SK-N-SH (cell line): ENCODE results near the gene IDUA. TPM values are rescaled to one million over a fixed set of nuclear protein-coding genes. Genes with fewer than 3 reads are reported as not detected.

Experiments
- CTCF ChIA-PET: fragments of 300-600, 350-600 bp; formaldehyde crosslinking; extraction: SDS; loops from one replicate; lab custom pipeline; 2021; lab: Yijun Ruan, JAX
- POLR2A ChIA-PET: fragments of 350-600 bp; sonication (Branson Sonifier 250); formaldehyde crosslinking; extraction: SDS; loops from one replicate; lab custom pipeline; 2020; ENCODE audit warnings: antibody characterized with exemption, inconsistent platforms; lab: Yijun Ruan, JAX
- DNase-seq: peaks from one replicate; pipeline ENCODE4 v3.0.0; 2012
- H2AFZ ChIP-seq: fragments of 200-600 bp; sonication (generic); 2 replicates; pipeline ENCODE4 v1.8.1; 2016; ENCODE audit warnings: antibody characterized with exemption, mild to moderate bottlenecking, low read depth
- H3F3A ChIP-seq: fragments of 200-600 bp; sonication (generic); replicated peaks from 2 replicates; pipeline ENCODE3; 2016; ENCODE audit warnings: antibody characterized with exemption, mild to moderate bottlenecking; ENCODE audit not compliant: insufficient read depth
- H3K27ac ChIP-seq, 2 experiments: fragments of 200-500 bp in 1 of 2; fragments of 200-600 bp in 1 of 2; sonication (Bioruptor generic) in 1 of 2; sonication (generic), shearing (Covaris generic) in 1 of 2; 2 replicates each; pipeline versions ENCODE4 v1.5.1 to v1.6.1; 2014 to 2016; ENCODE audit warnings: low read depth in 2 of 2, inconsistent platforms in 1 of 2, low read length in 1 of 2, mild to moderate bottlenecking in 1 of 2, mixed read lengths in 1 of 2
- H3K27me3 ChIP-seq: fragments of 200-600 bp; sonication (generic), shearing (Covaris generic); 2 replicates; pipeline ENCODE4 v1.6.1; 2016; ENCODE audit warnings: mixed run types; ENCODE audit not compliant: insufficient read depth
- H3K36me3 ChIP-seq, 2 experiments: fragments of 200-500 bp in 1 of 2; fragments of 200-600 bp in 1 of 2; sonication (Bioruptor generic) in 1 of 2; sonication (generic) in 1 of 2; replicated peaks in 1 of 2; 2 replicates each; pipeline versions ENCODE3 to v1.5.1; 2014 to 2016; ENCODE audit warnings: low read length in 1 of 2, mild to moderate bottlenecking in 1 of 2; ENCODE audit not compliant: insufficient read depth in 2 of 2, control insufficient read depth in 1 of 2
- H3K4me1 ChIP-seq, 2 experiments: fragments of 200-500 bp in 1 of 2; fragments of 200-600 bp in 1 of 2; sonication (Bioruptor generic) in 1 of 2; sonication (generic), shearing (Covaris generic) in 1 of 2; 2 replicates each; pipeline versions ENCODE4 v1.5.1 to v1.6.1; 2014 to 2016; ENCODE audit warnings: low read depth in 1 of 2, low read length in 1 of 2, mixed run types in 1 of 2; ENCODE audit not compliant: insufficient read depth in 2 of 2, control insufficient read depth in 1 of 2
- H3K4me2 ChIP-seq: fragments of 200-600 bp; sonication (generic), shearing (Covaris generic); 2 replicates; pipeline ENCODE4 v1.6.1; 2017; ENCODE audit warnings: mixed run types
- H3K4me3 ChIP-seq, 2 experiments: fragments of 200-500 bp in 1 of 2; fragments of 200-600 bp in 1 of 2; sonication (Bioruptor generic) in 1 of 2; sonication (generic), shearing (Covaris generic) in 1 of 2; 2 replicates each; pipeline versions ENCODE4 v1.5.1 to v1.8.1; 2014 to 2016; ENCODE audit warnings: low read depth in 2 of 2, inconsistent platforms in 1 of 2, low read length in 1 of 2, mild to moderate bottlenecking in 1 of 2, mixed read lengths in 1 of 2, moderate library complexity in 1 of 2
- H3K79me2 ChIP-seq: fragments of 200-600 bp; sonication (generic); 2 replicates; pipeline ENCODE4 v1.8.1; 2017; ENCODE audit warnings: mild to moderate bottlenecking; ENCODE audit not compliant: insufficient read depth
- H3K9ac ChIP-seq: fragments of 200-600 bp; sonication (generic); 2 replicates; pipeline ENCODE4 v1.6.1; 2017; ENCODE audit warnings: mixed run types
- H3K9me2 ChIP-seq: fragments of 200-600 bp; sonication (generic); 2 replicates; pipeline ENCODE4 v1.6.1; 2017; ENCODE audit warnings: mixed run types
- H3K9me3 ChIP-seq: fragments of 200-600 bp; sonication (generic); 2 replicates; pipeline ENCODE4 v1.6.1; 2017; ENCODE audit warnings: mixed run types, mild to moderate bottlenecking, moderate library complexity
- H4K20me1 ChIP-seq: fragments of 200-600 bp; sonication (generic); 2 replicates; pipeline ENCODE4 v1.6.1; 2017; ENCODE audit warnings: mild to moderate bottlenecking, mixed run types; ENCODE audit not compliant: insufficient read depth
- EP300 ChIP-seq, 2 experiments: IDR thresholded peaks; 2 replicates each; pipeline versions ENCODE4 v1.4.0 to v1.6.1; 2012; ENCODE audit warnings: borderline replicate concordance in 1 of 2, low read depth in 1 of 2, low read length in 1 of 2
- EZH2phosphoT487 ChIP-seq: fragments of 200-600 bp; sonication (generic); IDR thresholded peaks from 2 replicates; pipeline ENCODE4 v1.6.1; 2017; ENCODE audit warnings: low read depth, mixed run types, mild to moderate bottlenecking, antibody characterized with exemption, moderate library complexity, borderline replicate concordance
- FOXJ3 ChIP-seq: sonication (generic); formaldehyde crosslinking; IDR thresholded peaks from 2 replicates; pipeline ENCODE4 v1.5.1; 2020; ENCODE audit warnings: mild to moderate bottlenecking, missing genetic modification reagents
- FOXM1 ChIP-seq: IDR thresholded peaks from 2 replicates; pipeline ENCODE4 v1.4.0; 2012; ENCODE audit warnings: low read depth, mild to moderate bottlenecking
- GATA2 ChIP-seq: sonication (generic); formaldehyde crosslinking; IDR thresholded peaks from 2 replicates; pipeline ENCODE4 v1.5.0; 2020; ENCODE audit warnings: mild to moderate bottlenecking, missing genetic modification reagents
- IRF3 ChIP-seq: fragments of 150-350 bp; IDR thresholded peaks from 2 replicates; pipeline ENCODE4 v1.6.1; 2016; ENCODE audit warnings: mild to moderate bottlenecking, low read depth, low read length
- MEF2A ChIP-seq: IDR thresholded peaks from 2 replicates; pipeline ENCODE4 v1.4.0; 2012; ENCODE audit warnings: low read depth, borderline replicate concordance
- MXI1 ChIP-seq: IDR thresholded peaks from 2 replicates; pipeline ENCODE4 v1.6.1; 2012; ENCODE audit warnings: mild to moderate bottlenecking, low read depth, low read length, improper control_type of control experiment
- POLR2AphosphoS5 ChIP-seq: IDR thresholded peaks from 2 replicates; pipeline ENCODE4 v1.6.1; 2012; ENCODE audit warnings: low read depth, low read length
- RFX5 ChIP-seq: IDR thresholded peaks from 2 replicates; pipeline ENCODE4 v1.6.1; 2012; ENCODE audit warnings: mild to moderate bottlenecking, improper control_type of control experiment, low read length
- RXRA ChIP-seq: IDR thresholded peaks from 2 replicates; pipeline ENCODE4 v1.4.0; 2012; ENCODE audit warnings: low read depth, mild to moderate bottlenecking, borderline replicate concordance
- SIN3A ChIP-seq: IDR thresholded peaks from 2 replicates; pipeline ENCODE4 v1.6.1; 2012; ENCODE audit warnings: low read depth, mild to moderate bottlenecking, low read length, moderate library complexity, borderline replicate concordance
- WGBS: methylation state at CpG from one replicate; pipeline ENCODE4 v1.1.6; 2017; ENCODE audit warnings: low lambda C conversion rate; 5-methylcytosine and 5-hydroxymethylcytosine counted together
- polyA plus RNA-seq, 3 experiments: library from polyadenylated mRNA; depleted of rRNA; stranded (reverse); fragments of >200 nt; gene quantifications; 2 replicates each; pipeline ENCODE4 v1.2.3, GENCODE V29; 2012
- TF ChIP-seq, protein P1 (sequence below): IDR thresholded peaks from 2 replicates; pipeline ENCODE4 v1.6.1; 2012; ENCODE audit warnings: mild to moderate bottlenecking, low read depth, low read length, moderate library complexity

Gene IDUA
- polyA plus RNA-seq, 1 of the 3 experiments (the other 2 are of a cell fraction), result 24.4 TPM

DNA sequence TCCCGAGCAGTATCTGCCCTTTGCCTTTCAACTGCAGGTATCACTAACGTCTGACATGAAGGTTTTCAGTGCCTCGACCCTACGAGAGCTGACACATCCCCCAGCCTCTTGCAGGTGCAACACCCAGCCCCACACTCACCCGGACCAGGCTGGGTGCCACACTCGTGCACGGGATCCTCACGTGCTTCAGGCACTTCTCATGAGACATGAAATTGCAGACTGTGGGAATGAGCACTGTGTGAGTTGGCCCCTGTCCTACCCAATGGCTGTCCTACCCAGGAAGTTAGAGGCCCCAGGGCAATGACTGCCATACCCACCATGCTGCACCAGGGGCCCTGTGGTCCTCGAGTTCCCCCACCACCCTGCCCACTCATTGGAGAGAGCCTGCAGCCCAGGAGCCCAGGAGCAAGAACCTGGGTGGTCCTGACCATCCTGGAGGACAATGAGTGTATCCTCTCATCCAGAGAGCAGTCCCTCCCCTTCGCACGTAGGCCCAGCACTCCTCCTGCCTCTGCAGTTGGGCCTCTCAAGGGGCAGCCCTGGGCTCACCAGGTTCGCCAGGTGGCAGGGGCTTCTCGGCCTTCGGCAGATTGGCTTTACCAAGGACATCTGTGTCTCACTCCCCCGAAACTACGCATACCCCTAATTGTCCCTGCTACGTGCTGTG is 15.9 kb upstream of the IDUA start:
- POLR2A ChIA-PET, result no interaction called here
- TF ChIP-seq GATA2 (CRISPR knock-in tag), result no peak
- TF ChIP-seq, protein P1, sequence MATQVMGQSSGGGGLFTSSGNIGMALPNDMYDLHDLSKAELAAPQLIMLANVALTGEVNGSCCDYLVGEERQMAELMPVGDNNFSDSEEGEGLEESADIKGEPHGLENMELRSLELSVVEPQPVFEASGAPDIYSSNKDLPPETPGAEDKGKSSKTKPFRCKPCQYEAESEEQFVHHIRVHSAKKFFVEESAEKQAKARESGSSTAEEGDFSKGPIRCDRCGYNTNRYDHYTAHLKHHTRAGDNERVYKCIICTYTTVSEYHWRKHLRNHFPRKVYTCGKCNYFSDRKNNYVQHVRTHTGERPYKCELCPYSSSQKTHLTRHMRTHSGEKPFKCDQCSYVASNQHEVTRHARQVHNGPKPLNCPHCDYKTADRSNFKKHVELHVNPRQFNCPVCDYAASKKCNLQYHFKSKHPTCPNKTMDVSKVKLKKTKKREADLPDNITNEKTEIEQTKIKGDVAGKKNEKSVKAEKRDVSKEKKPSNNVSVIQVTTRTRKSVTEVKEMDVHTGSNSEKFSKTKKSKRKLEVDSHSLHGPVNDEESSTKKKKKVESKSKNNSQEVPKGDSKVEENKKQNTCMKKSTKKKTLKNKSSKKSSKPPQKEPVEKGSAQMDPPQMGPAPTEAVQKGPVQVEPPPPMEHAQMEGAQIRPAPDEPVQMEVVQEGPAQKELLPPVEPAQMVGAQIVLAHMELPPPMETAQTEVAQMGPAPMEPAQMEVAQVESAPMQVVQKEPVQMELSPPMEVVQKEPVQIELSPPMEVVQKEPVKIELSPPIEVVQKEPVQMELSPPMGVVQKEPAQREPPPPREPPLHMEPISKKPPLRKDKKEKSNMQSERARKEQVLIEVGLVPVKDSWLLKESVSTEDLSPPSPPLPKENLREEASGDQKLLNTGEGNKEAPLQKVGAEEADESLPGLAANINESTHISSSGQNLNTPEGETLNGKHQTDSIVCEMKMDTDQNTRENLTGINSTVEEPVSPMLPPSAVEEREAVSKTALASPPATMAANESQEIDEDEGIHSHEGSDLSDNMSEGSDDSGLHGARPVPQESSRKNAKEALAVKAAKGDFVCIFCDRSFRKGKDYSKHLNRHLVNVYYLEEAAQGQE, result no peak
- no peak for TF ChIP-seq EP300 (IDR thresholded peaks at IDR 0.05; ENCODE audit: borderline replicate concordance in 1 of 2, low read depth in 1 of 2, low read length in 1 of 2)
- no peak for TF ChIP-seq RFX5
- no peak for TF ChIP-seq FOXM1
- TF ChIP-seq MEF2A, result no peak
- no peak for TF ChIP-seq FOXJ3
- no peaks in the 10 kb centered on the region for H3K27me3 ChIP-seq
- H3K79me2 ChIP-seq, result peaks cover 18% of the 10 kb centered on the region; the same call in 1 of the 2 replicates
- no peaks in the 10 kb centered on the region for H3F3A ChIP-seq
- no peak overlapping the region for H3K27ac ChIP-seq
- no peak overlapping the region for H3K9ac ChIP-seq
- H4K20me1 ChIP-seq, result peaks cover 18% of the 10 kb centered on the region
- no peaks in the 10 kb centered on the region for H3K9me3 ChIP-seq
- WGBS, result 96% methylated on average over 14 of the region's 17 CpGs
- H3K4me2 ChIP-seq, result no peak overlapping the region
- no peak for DNase-seq
- CTCF ChIA-PET, result interaction anchor here (0.7 to 1.6 kb wide), 2 partner anchors 28 to 40 kb away, joined by 3 read pairs; no protein-coding TSS in a partner anchor
- no peak overlapping the region for H2AFZ ChIP-seq
- H3K4me3 ChIP-seq, result no peak overlapping the region
- H3K36me3 ChIP-seq, result peaks cover 0 to 8% of the 10 kb centered on the region in 2 experiments
- H3K9me2 ChIP-seq, result no peaks in the 10 kb centered on the region
- peaks cover 7 to 18% of the 10 kb centered on the region in 2 experiments; a peak in 1 of 4 replicates for H3K4me1 ChIP-seq

DNA sequence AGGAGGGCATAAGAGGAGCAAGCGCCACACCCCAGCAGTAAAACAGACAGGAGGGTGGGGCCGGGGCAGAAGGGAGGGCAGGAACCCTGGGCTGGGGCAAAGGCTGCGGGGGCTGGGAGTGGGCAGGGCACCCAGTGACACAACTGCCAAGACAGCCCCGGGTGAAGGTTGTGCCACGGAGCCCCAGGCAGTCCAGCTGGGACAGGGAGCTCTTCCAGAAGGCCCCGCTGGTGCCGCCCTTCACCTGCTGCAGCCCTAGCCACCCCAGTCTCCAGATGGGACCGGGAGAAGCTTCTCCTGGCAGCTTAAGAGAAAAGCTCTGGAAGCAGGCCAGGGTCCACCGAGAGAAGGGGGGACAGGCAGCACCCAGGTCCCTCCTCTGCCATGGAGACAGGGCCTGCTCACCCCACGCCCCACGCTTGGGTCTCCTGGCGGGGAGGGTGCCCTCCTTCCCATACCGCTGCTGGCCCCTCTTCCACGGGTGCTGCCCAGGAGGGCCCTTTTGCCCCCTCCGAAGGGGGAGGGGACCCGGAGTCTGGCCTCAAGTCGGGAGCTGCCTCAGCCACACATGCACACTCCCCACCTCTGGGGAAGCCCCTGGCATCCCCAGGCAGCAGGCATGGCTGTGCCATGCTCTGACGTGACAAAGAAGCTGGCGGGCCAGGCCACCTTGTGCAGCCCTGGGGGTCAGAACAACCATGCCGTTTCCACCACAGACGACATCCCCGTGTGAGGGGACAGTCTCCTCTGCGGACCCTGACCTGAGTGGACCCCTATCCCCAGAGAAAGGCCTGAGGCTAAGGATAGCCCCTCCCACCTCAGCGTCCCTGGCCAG is 15.0 kb upstream of the IDUA start:
- H4K20me1 ChIP-seq, result peaks cover 18% of the 10 kb centered on the region
- DNase-seq, result no peak
- H2AFZ ChIP-seq, result no peak overlapping the region
- peak overlapping the region; percentile 80 to 85 for H3K4me3 ChIP-seq
- H3K27me3 ChIP-seq, result no peaks in the 10 kb centered on the region
- no peak overlapping the region for H3K27ac ChIP-seq
- POLR2A ChIA-PET, result interaction anchor here (1.1 kb wide), 1 partner anchor 15 kb away, joined by 5 read pairs; the partner anchor contains the start of gene IDUA
- peak overlapping the region; percentile 99 for H3K4me2 ChIP-seq
- H3K9me3 ChIP-seq, result no peaks in the 10 kb centered on the region
- H3K79me2 ChIP-seq, result peaks cover 18% of the 10 kb centered on the region; the same call in 1 of the 2 replicates
- CTCF ChIA-PET, result interaction anchor here (0.7 to 1.6 kb wide), 2 partner anchors 15 to 27 kb away, joined by 3 read pairs; partner anchors contain the start of gene IDUA
- TF ChIP-seq IRF3 (no peak), MXI1 (peak; percentile 25; the same call in 1 of the 2 replicates), POLR2AphosphoS5 (no peak), RXRA (no peak), SIN3A (no peak), EZH2phosphoT487 (no peak), RFX5 (no peak)
- H3K36me3 ChIP-seq, result peaks cover 0 to under 1% of the 10 kb centered on the region in 2 experiments
- 57% methylated on average over 5 of the region's 24 CpGs for WGBS
- H3K4me1 ChIP-seq, result peaks cover 7 to 18% of the 10 kb centered on the region in 2 experiments; a peak in 1 of 4 replicates
- no peaks in the 10 kb centered on the region for H3K9me2 ChIP-seq
- H3K9ac ChIP-seq, result peak overlapping the region; percentile 61; the same call in 1 of the 2 replicates
- no peaks in the 10 kb centered on the region for H3F3A ChIP-seq
